Measurements from ENCODE around the gene ZNF217. TPM values are rescaled to one million over a fixed set of nuclear protein-coding genes. Genes with fewer than 3 reads are reported as not detected.
A peak's percentile ranks its signal among the peaks of the same experiment; 100 is the strongest.
"Not testable (repeated sequence)": the region's sequence is repeated elsewhere in the genome, so short reads cannot be mapped to it uniquely, and the experiment has no call there.

ZNF217 gene
- total RNA-seq, 4 donors from 2014 or later: 31.2 to 64.8 (median 46.7) TPM

GRCh38 chr20:53628076-53628475 lies 34.4 kb upstream of the ZNF217 start:
- Histone ChIP-seq H3K36me3 (no peaks in the 10 kb centered on the region), H3K4me3 (no peak overlapping the region), H3K9me3 (no peaks in the 10 kb centered on the region), H3K4me1 (peaks cover 14% of the 10 kb centered on the region), H3K27me3 (no peaks in the 10 kb centered on the region), H3K27ac (no peak overlapping the region)
- TF ChIP-seq POLR2A (IDR thresholded peaks at IDR 0.05) (no peak), CTCF (IDR thresholded peaks at IDR 0.05) (no peak), POLR2AphosphoS5 (IDR thresholded peaks at IDR 0.05) (no peak), EP300 (IDR thresholded peaks at IDR 0.05) (no peak)
- DNase-seq (ENCODE audit: low spot score in 2 of 2): peak in 1 of 2 donors; percentile 26
- WGBS: 94% methylated on average over 6 of the region's 6 CpGs

GRCh38 chr20:53627001-53627400 lies 33.4 kb upstream of the ZNF217 start:
- peaks cover 25% of the 10 kb centered on the region for H3K4me1 ChIP-seq
- H3K27me3 ChIP-seq, H3K4me3 ChIP-seq, H3K9me3 ChIP-seq, H3K36me3 ChIP-seq, H3K27ac ChIP-seq: not testable (repeated sequence)
- peak in 1 of 2 donors; percentile 21 for DNase-seq (ENCODE audit: low spot score in 2 of 2)
- WGBS: 91% methylated on average over 10 of the region's 10 CpGs

DNA sequence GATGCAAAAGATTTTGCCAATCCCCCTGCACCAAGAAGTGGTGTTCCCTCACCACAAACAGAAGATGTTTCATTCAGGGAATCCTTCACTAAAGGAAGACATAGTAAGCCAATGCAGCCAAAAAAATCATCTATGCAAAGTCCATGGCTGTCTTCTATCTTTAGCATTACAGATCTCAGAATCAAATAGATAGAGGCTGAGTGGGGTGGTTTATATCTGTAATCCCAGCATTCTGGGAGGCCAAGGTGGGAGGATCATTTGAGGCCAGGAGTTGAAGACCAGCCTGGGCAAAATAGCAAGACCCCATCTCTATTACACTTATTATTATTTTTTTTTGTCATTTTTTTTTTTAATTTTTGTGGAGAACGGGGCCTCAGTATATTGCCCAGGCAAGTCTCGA lies 32.9 kb upstream of the ZNF217 start:
- TF ChIP-seq EP300 (IDR thresholded peaks at IDR 0.05): no peak
- no peak for TF ChIP-seq POLR2AphosphoS5 (IDR thresholded peaks at IDR 0.05)
- no peak for TF ChIP-seq CTCF (IDR thresholded peaks at IDR 0.05)
- no peak for TF ChIP-seq POLR2A (IDR thresholded peaks at IDR 0.05)
- DNase-seq (ENCODE audit: low spot score in 2 of 2): no peak
- Histone ChIP-seq H3K4me3 (no peak overlapping the region), H3K36me3 (no peaks in the 10 kb centered on the region), H3K9me3 (no peaks in the 10 kb centered on the region), H3K27ac (no peak overlapping the region), H3K4me1 (peaks cover 29% of the 10 kb centered on the region), H3K27me3 (no peaks in the 10 kb centered on the region)
- WGBS: 96% methylated on average over 2 of the region's 2 CpGs

GRCh38 chr20:53625311-53626129 lies 31.9 kb upstream of the ZNF217 start:
- peak in 1 of 2 donors; percentile 22 for DNase-seq (ENCODE audit: low spot score in 2 of 2)
- Histone ChIP-seq H3K36me3 (no peaks in the 10 kb centered on the region), H3K4me1 (peaks cover 40% of the 10 kb centered on the region), H3K27ac (no peak overlapping the region), H3K4me3 (no peak overlapping the region), H3K27me3 (no peaks in the 10 kb centered on the region), H3K9me3 (no peaks in the 10 kb centered on the region)
- no peak for TF ChIP-seq EP300 (IDR thresholded peaks at IDR 0.05)
- TF ChIP-seq CTCF (IDR thresholded peaks at IDR 0.05): no peak
- no peak for TF ChIP-seq POLR2AphosphoS5 (IDR thresholded peaks at IDR 0.05)
- TF ChIP-seq POLR2A (IDR thresholded peaks at IDR 0.05): no peak
- 82% methylated on average over 9 of the region's 9 CpGs for WGBS

- Histone ChIP-seq H3K27ac (peak overlapping the region; percentile 88), H3K4me1 (peaks cover 40% of the 10 kb centered on the region)
- H3K9me3 ChIP-seq; DNase-seq (ENCODE audit: low spot score in 2 of 2); H3K36me3 ChIP-seq; H3K4me3 ChIP-seq; H3K27me3 ChIP-seq: not testable (repeated sequence)
- 66% methylated on average over 7 of the region's 7 CpGs for WGBS
These were observed 31.2 kb upstream of the ZNF217 start for GRCh38 chr20:53624927-53625250.

- peak; percentile 86 to 87 for DNase-seq (ENCODE audit: low spot score in 2 of 2)
- Histone ChIP-seq H3K27ac (peak overlapping the region; percentile 88), H3K27me3 (no peaks in the 10 kb centered on the region), H3K4me1 (peaks cover 40% of the 10 kb centered on the region), H3K4me3 (peak overlapping the region; percentile 39), H3K9me3 (no peaks in the 10 kb centered on the region), H3K36me3 (no peaks in the 10 kb centered on the region)
- WGBS: under 1% methylated on average over 13 of the region's 13 CpGs
- TF ChIP-seq POLR2AphosphoS5 (IDR thresholded peaks at IDR 0.05) (peak in 1 of 3 donors; percentile 70), POLR2A (IDR thresholded peaks at IDR 0.05) (peak in 1 of 2 donors; percentile 65), CTCF (IDR thresholded peaks at IDR 0.05) (no peak)
These were observed 30.0 kb upstream of the ZNF217 start for GRCh38 chr20:53623454-53624211.
